Mesothelial cell of epicardium (in vitro differentiated cells): ENCODE results near the gene FGF21. TPM values are rescaled to one million over a fixed set of nuclear protein-coding genes. Genes with fewer than 3 reads are reported as not detected.

ENCODE experiments used
- DNase-seq, 2 experiments: peaks; one replicate each; pipeline ENCODE4 v3.0.0; 2021; ENCODE audit warnings: low spot score in 2 of 2; ENCODE audit not compliant: unreplicated experiment in 2 of 2
- H3K27ac Mint-ChIP-seq: 2 replicates; pipeline ENCODE4 v1.8.0; 2021; ENCODE audit warnings: mixed read lengths
- H3K27me3 Mint-ChIP-seq: 2 replicates; pipeline ENCODE4 v1.8.0; 2021; ENCODE audit warnings: low read depth, mixed read lengths
- H3K36me3 Mint-ChIP-seq: 2 replicates; pipeline ENCODE4 v1.8.0; 2021; ENCODE audit warnings: mixed read lengths
- H3K4me1 Mint-ChIP-seq: 2 replicates; pipeline ENCODE4 v1.8.0; 2021; ENCODE audit warnings: mixed read lengths
- H3K4me3 Mint-ChIP-seq: 2 replicates; pipeline ENCODE4 v1.8.0; 2021; ENCODE audit warnings: mild to moderate bottlenecking, moderate library complexity, mixed read lengths
- H3K9me3 Mint-ChIP-seq: 2 replicates; pipeline ENCODE4 v1.8.0; 2021; ENCODE audit warnings: mixed read lengths
- CTCF ChIP-seq: fragments of 200-600 bp; sonication (generic); IDR thresholded peaks from one replicate; pipeline ENCODE4 v1.5.0; 2021; ENCODE audit warnings: antibody characterized with exemption; ENCODE audit not compliant: unreplicated experiment
- total RNA-seq: library from RNA; stranded (reverse); gene quantifications from 3 replicates; pipeline ENCODE4 v1.2.1, GENCODE V29; 2021

The FGF21 gene
- total RNA-seq, 1 donor from 2014 or later = not detected

- Mint-ChIP-seq H3K27ac (peak overlapping the region; percentile 15), H3K4me3 (no peak overlapping the region), H3K27me3 (no peaks in the 10 kb centered on the region), H3K9me3 (no peaks in the 10 kb centered on the region), H3K4me1 (peaks cover 3% of the 10 kb centered on the region), H3K36me3 (no peaks in the 10 kb centered on the region)
- DNase-seq = no peak
- TF ChIP-seq CTCF = no peak
Measured at GRCh38 chr19:48804496-48804895, 49.2 kb downstream of the FGF21 start.

- no peak for DNase-seq
- Mint-ChIP-seq H3K27ac (no peak overlapping the region), H3K9me3 (no peaks in the 10 kb centered on the region), H3K27me3 (no peaks in the 10 kb centered on the region), H3K36me3 (no peaks in the 10 kb centered on the region), H3K4me1 (peaks cover 12% of the 10 kb centered on the region), H3K4me3 (no peak overlapping the region)
- TF ChIP-seq CTCF = no peak
Measured at GRCh38 chr19:48805452-48805851, 50.1 kb downstream of the FGF21 start.

GRCh38 chr19:48806518-48806817 is 51.1 kb downstream of the FGF21 start:
- Mint-ChIP-seq H3K27me3 (no peaks in the 10 kb centered on the region), H3K4me1 (peaks cover 14% of the 10 kb centered on the region), H3K4me3 (no peak overlapping the region), H3K27ac (peak overlapping the region; percentile 73), H3K36me3 (no peaks in the 10 kb centered on the region), H3K9me3 (no peaks in the 10 kb centered on the region)
- DNase-seq = no peak
- TF ChIP-seq CTCF = no peak

- no peaks in the 10 kb centered on the region for H3K27me3 Mint-ChIP-seq
- peaks cover 15% of the 10 kb centered on the region for H3K4me1 Mint-ChIP-seq
- H3K9me3 Mint-ChIP-seq = no peaks in the 10 kb centered on the region
- TF ChIP-seq CTCF = no peak
- H3K36me3 Mint-ChIP-seq = no peaks in the 10 kb centered on the region
- peak in 1 of 2 experiments; percentile 53 for DNase-seq
- peak overlapping the region; percentile 73 for H3K27ac Mint-ChIP-seq
- no peak overlapping the region for H3K4me3 Mint-ChIP-seq
Measured at GRCh38 chr19:48806818-48807589, 51.7 kb downstream of the FGF21 start.

- H3K36me3 Mint-ChIP-seq = no peaks in the 10 kb centered on the region
- H3K27ac Mint-ChIP-seq = no peak overlapping the region
- no peaks in the 10 kb centered on the region for H3K27me3 Mint-ChIP-seq
- no peaks in the 10 kb centered on the region for H3K9me3 Mint-ChIP-seq
- peaks cover 20% of the 10 kb centered on the region for H3K4me1 Mint-ChIP-seq
- TF ChIP-seq CTCF = no peak
- no peak for DNase-seq
- H3K4me3 Mint-ChIP-seq = no peak overlapping the region
Measured at GRCh38 chr19:48807590-48808308, 52.4 kb downstream of the FGF21 start.

Other genes starting within 250 kb of the FGF21 start
- gene LMTK3, start 243.7 kb upstream of the FGF21 start, total RNA-seq = 19.4 to 21.3 TPM (median 20.4 TPM) in 3 replicates
- 0.64 to 0.79 TPM (median 0.74 TPM) in 3 replicates for gene SULT2B1, start 203.4 kb upstream of the FGF21 start, total RNA-seq
- not detected in 3 replicates for gene SPACA4, start 148.8 kb upstream of the FGF21 start, total RNA-seq
- 2.5 to 3.9 TPM (median 3.7 TPM) in 3 replicates for gene FAM83E, start 140.4 kb upstream of the FGF21 start, total RNA-seq
- gene RPL18, start 136.3 kb upstream of the FGF21 start, total RNA-seq = 1,586 to 1,657 TPM (median 1,644 TPM) in 3 replicates
- gene SPHK2, start 136.0 kb upstream of the FGF21 start, total RNA-seq = 25.3 to 28.6 TPM (median 27.7 TPM) in 3 replicates
- gene DBP, start 118.1 kb upstream of the FGF21 start, total RNA-seq = 11.5 to 13.2 TPM (median 13.1 TPM) in 3 replicates
- 48.2 to 55.0 TPM (median 53.1 TPM) in 3 replicates for gene CA11, start 109.3 kb upstream of the FGF21 start, total RNA-seq
- gene NTN5, start 82.5 kb upstream of the FGF21 start, total RNA-seq = 6.8 to 7.3 TPM (median 7.1 TPM) in 3 replicates
- gene FUT2, start 59.6 kb upstream of the FGF21 start, total RNA-seq = 0.20 TPM in 1 of 3 replicates, not detected in the others
- gene MAMSTR, start 35.8 kb upstream of the FGF21 start, total RNA-seq = 5.8 to 6.5 TPM (median 6.0 TPM) in 3 replicates
- gene RASIP1, start 14.9 kb upstream of the FGF21 start, total RNA-seq = 1.4 to 2.1 TPM (median 1.5 TPM) in 3 replicates
- 0.45 to 0.80 TPM (median 0.49 TPM) in 3 replicates for gene IZUMO1, start 8.6 kb upstream of the FGF21 start, total RNA-seq
- gene FUT1, start 2.9 kb upstream of the FGF21 start, total RNA-seq = 3.5 to 4.4 TPM (median 4.3 TPM) in 3 replicates
- 45.3 to 47.3 TPM (median 45.7 TPM) in 3 replicates for gene BCAT2, start 55.5 kb downstream of the FGF21 start, total RNA-seq
- gene HSD17B14, start 81.0 kb downstream of the FGF21 start, total RNA-seq = 22.9 to 29.6 TPM (median 27.1 TPM) in 3 replicates
- gene PLEKHA4, start 113.1 kb downstream of the FGF21 start, total RNA-seq = 25.7 to 28.6 TPM (median 26.9 TPM) in 3 replicates
- 158 to 170 TPM (median 158 TPM) in 3 replicates for gene PPP1R15A, start 116.9 kb downstream of the FGF21 start, total RNA-seq
- 0.38 to 1.4 TPM (median 0.84 TPM) in 3 replicates for gene TULP2, start 143.2 kb downstream of the FGF21 start, total RNA-seq
- gene NUCB1, start 144.8 kb downstream of the FGF21 start, total RNA-seq = 152 to 159 TPM (median 159 TPM) in 3 replicates
- 2.3 to 3.5 TPM (median 3.2 TPM) in 3 replicates for gene DHDH, start 178.2 kb downstream of the FGF21 start, total RNA-seq
- 119 to 129 TPM (median 119 TPM) in 3 replicates for gene BAX, start 199.4 kb downstream of the FGF21 start, total RNA-seq
- 1,022 to 1,078 TPM (median 1,064 TPM) in 3 replicates for gene FTL, start 209.8 kb downstream of the FGF21 start, total RNA-seq
- gene GYS1, start 237.8 kb downstream of the FGF21 start, total RNA-seq = 53.6 to 60.5 TPM (median 58.8 TPM) in 3 replicates
- gene RUVBL2, start 238.4 kb downstream of the FGF21 start, total RNA-seq = 62.2 to 67.5 TPM (median 64.2 TPM) in 3 replicates